H9 (cell line): ENCODE results near the gene PNPLA1. TPM values are rescaled to one million over a fixed set of nuclear protein-coding genes. Genes with fewer than 3 reads are reported as not detected.

Source experiments
- DNase-seq: peaks from one replicate; pipeline ENCODE4 v3.0.0-alpha.2; 2017
- H2AFZ ChIP-seq: one replicate; pipeline ENCODE4 v1.6.1; 2013; ENCODE audit warnings: mild to moderate bottlenecking, low read length, control low read depth, moderate library complexity
- H2AK5ac ChIP-seq: 2 replicates; pipeline ENCODE4 v1.6.1; 2013; ENCODE audit warnings: low read length, control low read depth, mixed read lengths; ENCODE audit not compliant: insufficient read length
- H2BK120ac ChIP-seq: one replicate; pipeline ENCODE4 v1.6.1; 2013; ENCODE audit warnings: low read depth, mild to moderate bottlenecking, low read length, control low read depth, inconsistent platforms; ENCODE audit not compliant: poor library complexity, severe bottlenecking
- H2BK12ac ChIP-seq: 2 replicates; pipeline ENCODE4 v1.6.1; 2013; ENCODE audit warnings: low read length, control low read depth, mixed read lengths, low read depth; ENCODE audit not compliant: insufficient read length
- H2BK15ac ChIP-seq: 2 replicates; pipeline ENCODE4 v1.6.1; 2013; ENCODE audit warnings: low read depth, low read length, control low read depth
- H2BK20ac ChIP-seq: one replicate; pipeline ENCODE4 v1.6.1; 2013; ENCODE audit warnings: low read depth, mild to moderate bottlenecking, low read length, control low read depth, inconsistent platforms; ENCODE audit not compliant: poor library complexity, severe bottlenecking
- H2BK5ac ChIP-seq: 2 replicates; pipeline ENCODE4 v1.6.1; 2013; ENCODE audit warnings: low read length, control low read depth, mixed read lengths; ENCODE audit not compliant: insufficient read length
- H3K14ac ChIP-seq: 2 replicates; pipeline ENCODE4 v1.6.1; 2013; ENCODE audit warnings: low read length, control low read depth; ENCODE audit not compliant: insufficient read depth
- H3K18ac ChIP-seq: 2 replicates; pipeline ENCODE4 v1.6.1; 2013; ENCODE audit warnings: low read depth, mild to moderate bottlenecking, mixed read lengths, low read length, control low read depth; ENCODE audit not compliant: insufficient read length
- H3K23ac ChIP-seq: 2 replicates; pipeline ENCODE4 v1.6.1; 2013; ENCODE audit warnings: low read length, control low read depth, mixed read lengths, low read depth; ENCODE audit not compliant: insufficient read length
- H3K23me2 ChIP-seq: 2 replicates; pipeline ENCODE4 v1.6.1; 2013; ENCODE audit warnings: low read depth, mild to moderate bottlenecking, mixed read lengths, low read length, control low read depth; ENCODE audit not compliant: insufficient read length, poor library complexity, severe bottlenecking
- H3K27ac ChIP-seq: 2 replicates; pipeline ENCODE4 v1.5.1; 2013; ENCODE audit warnings: low read length, control low read depth, mixed read lengths, low read depth; ENCODE audit not compliant: insufficient read length
- H3K27me3 ChIP-seq: 2 replicates; pipeline ENCODE4 v1.6.1; 2013; ENCODE audit warnings: low read length, control low read depth, inconsistent platforms; ENCODE audit not compliant: insufficient read depth
- H3K4ac ChIP-seq: 2 replicates; pipeline ENCODE4 v1.6.1; 2013; ENCODE audit warnings: low read depth, mild to moderate bottlenecking, control low read depth, inconsistent platforms, low read length, moderate library complexity
- H3K4me1 ChIP-seq: 2 replicates; pipeline ENCODE4 v1.6.1; 2013; ENCODE audit warnings: low read length, control low read depth, inconsistent platforms; ENCODE audit not compliant: insufficient read depth
- H3K4me2 ChIP-seq: 2 replicates; pipeline ENCODE4 v1.6.1; 2013; ENCODE audit warnings: low read length, control low read depth, mixed read lengths; ENCODE audit not compliant: insufficient read length, insufficient read depth
- H3K56ac ChIP-seq: 2 replicates; pipeline ENCODE4 v1.6.1; 2013; ENCODE audit warnings: low read depth, mild to moderate bottlenecking, mixed read lengths, low read length, control low read depth; ENCODE audit not compliant: insufficient read length
- H3K79me1 ChIP-seq: 2 replicates; pipeline ENCODE4 v1.6.1; 2013; ENCODE audit warnings: low read depth, mild to moderate bottlenecking, moderate library complexity, low read length, control low read depth, inconsistent platforms; ENCODE audit not compliant: insufficient read depth, poor library complexity, severe bottlenecking
- H3K79me2 ChIP-seq: 2 replicates; pipeline ENCODE4 v1.6.1; 2013; ENCODE audit warnings: low read length, control low read depth, inconsistent platforms; ENCODE audit not compliant: insufficient read depth
- H3K9ac ChIP-seq: 2 replicates; pipeline ENCODE4 v1.6.1; 2013; ENCODE audit warnings: low read length, control low read depth, mixed read lengths; ENCODE audit not compliant: insufficient read length; ENCODE audit errors: extremely low read depth
- H3K9me3 ChIP-seq: one replicate; pipeline ENCODE4 v1.6.1; 2013; ENCODE audit warnings: low read depth, low read length, inconsistent platforms; ENCODE audit not compliant: control insufficient read depth
- H3T11ph ChIP-seq: one replicate; pipeline ENCODE4 v1.6.1; 2013; ENCODE audit warnings: mild to moderate bottlenecking, low read length, control low read depth, inconsistent platforms
- H4K20me1 ChIP-seq: one replicate; pipeline ENCODE4 v1.6.1; 2013; ENCODE audit not compliant: control insufficient read depth, insufficient read length, insufficient read depth
- H4K5ac ChIP-seq: 2 replicates; pipeline ENCODE4 v1.6.1; 2013; ENCODE audit warnings: low read depth, mild to moderate bottlenecking, mixed read lengths, low read length, control low read depth; ENCODE audit not compliant: insufficient read length
- H4K8ac ChIP-seq: replicated peaks from 2 replicates; pipeline ENCODE4 v1.6.1; 2013; ENCODE audit warnings: low read length, control low read depth, mixed read lengths, low read depth; ENCODE audit not compliant: insufficient read length
- H4K91ac ChIP-seq: 2 replicates; pipeline ENCODE4 v1.6.1; 2013; ENCODE audit warnings: low read depth, mild to moderate bottlenecking, moderate library complexity, mixed read lengths, low read length, control low read depth; ENCODE audit not compliant: insufficient read length
- H3K27ac Mint-ChIP-seq, 3 experiments: 2 replicates in 2 of 3; 3 replicates in 1 of 3; pipeline ENCODE4 v1.8.0; 2020 to 2021; ENCODE audit warnings: mixed read lengths in 3 of 3, mild to moderate bottlenecking in 1 of 3, moderate library complexity in 1 of 3
- H3K27me3 Mint-ChIP-seq: 2 replicates; pipeline ENCODE4 v1.8.0; 2021; ENCODE audit warnings: low read depth, mild to moderate bottlenecking, moderate library complexity, mixed read lengths
- H3K36me3 Mint-ChIP-seq, 3 experiments: 2 replicates in 2 of 3; 3 replicates in 1 of 3; pipeline ENCODE4 v1.8.0; 2020 to 2021; ENCODE audit warnings: low read depth in 3 of 3, mixed read lengths in 3 of 3; ENCODE audit not compliant: insufficient read depth in 1 of 3
- H3K4me1 Mint-ChIP-seq, 2 experiments: 2 replicates each; pipeline ENCODE4 v1.8.0; 2020; ENCODE audit warnings: mixed read lengths in 2 of 2
- H3K4me3 Mint-ChIP-seq, 2 experiments: 2 replicates in 1 of 2; 3 replicates in 1 of 2; pipeline ENCODE4 v1.8.0; 2020 to 2021; ENCODE audit warnings: mild to moderate bottlenecking in 2 of 2, mixed read lengths in 2 of 2, moderate library complexity in 1 of 2
- H3K9me3 Mint-ChIP-seq, 2 experiments: 2 replicates in 1 of 2; 3 replicates in 1 of 2; pipeline ENCODE4 v1.8.0; 2020; ENCODE audit warnings: mild to moderate bottlenecking in 2 of 2, mixed read lengths in 2 of 2, moderate library complexity in 1 of 2
- CTCF ChIP-seq: fragments of 200-600 bp; sonication (generic); conservative IDR thresholded peaks from 3 replicates; pipeline ENCODE4 v1.8.0; 2021; ENCODE audit warnings: antibody characterized with exemption, mild to moderate bottlenecking
- WGBS: extraction: QIAGEN DNeasy Blood & Tissue Kit; methylation state at CpG from one replicate; pipeline ENCODE4 v1.1.7; 2013; ENCODE audit warnings: missing lambda C conversion rate, low lambda C conversion rate, mixed read lengths; ENCODE audit not compliant: insufficient read length; ENCODE audit errors: extremely low coverage; 5-methylcytosine and 5-hydroxymethylcytosine counted together
- total RNA-seq: library from RNA; stranded (reverse); gene quantifications from 2 replicates; pipeline ENCODE4 v1.2.1, GENCODE V29; 2021

Gene PNPLA1
- total RNA-seq, 1 experiment from 2014 or later: 0.09 TPM

GRCh38 chr6:36336208-36336710 lies 66.4 kb downstream of the PNPLA1 start:
- H3K27me3 Mint-ChIP-seq: peaks cover 45% of the 10 kb centered on the region
- no peak overlapping the region for H2AFZ ChIP-seq
- no peak overlapping the region for H2BK20ac ChIP-seq
- no peak overlapping the region for H3K9ac ChIP-seq
- no peak overlapping the region for H2BK5ac ChIP-seq
- no peaks in the 10 kb centered on the region for H3K4me1 ChIP-seq
- H3K23me2 ChIP-seq: peaks cover 4% of the 10 kb centered on the region
- H2BK120ac ChIP-seq: no peak overlapping the region
- no peak overlapping the region for H2BK15ac ChIP-seq
- WGBS: no CpG with 5 or more reads among the region's 5 CpGs
- H4K20me1 ChIP-seq: no peaks in the 10 kb centered on the region
- no peaks in the 10 kb centered on the region for H3K27me3 ChIP-seq
- H3K56ac ChIP-seq: no peak overlapping the region
- H3K36me3 Mint-ChIP-seq: no peaks in the 10 kb centered on the region
- H3K9me3 Mint-ChIP-seq: no peaks in the 10 kb centered on the region; a peak in 1 of 5 replicates
- H3K23ac ChIP-seq: no peak overlapping the region
- H3K4me3 Mint-ChIP-seq: no peak overlapping the region
- H3K14ac ChIP-seq: no peak overlapping the region
- no peak for DNase-seq
- H3K79me2 ChIP-seq: no peaks in the 10 kb centered on the region
- H3K27ac ChIP-seq: no peak overlapping the region
- H3K4me2 ChIP-seq: no peak overlapping the region
- no peak overlapping the region for H4K91ac ChIP-seq
- TF ChIP-seq CTCF: no peak
- H2BK12ac ChIP-seq: no peak overlapping the region
- H3K27ac Mint-ChIP-seq: no peak overlapping the region
- no peak overlapping the region for H3T11ph ChIP-seq
- no peak overlapping the region for H4K8ac ChIP-seq
- H2AK5ac ChIP-seq: no peak overlapping the region
- no peak overlapping the region for H4K5ac ChIP-seq
- no peak overlapping the region for H3K18ac ChIP-seq
- H3K4ac ChIP-seq: no peak overlapping the region
- H3K9me3 ChIP-seq: no peaks in the 10 kb centered on the region
- no peaks in the 10 kb centered on the region for H3K79me1 ChIP-seq
- H3K4me1 Mint-ChIP-seq: peaks cover 15 to 26% of the 10 kb centered on the region in 2 experiments
